GM12873 (cell line): ENCODE results near the gene MYO9B.

Experiments used
- TF ChIP-seq, protein P1 (sequence below): IDR thresholded peaks from 2 replicates; pipeline ENCODE4 v1.5.1; 2012; ENCODE audit warnings: low read depth, mild to moderate bottlenecking, moderate library complexity, low read length, control low read depth; ENCODE audit not compliant: insufficient read depth; ENCODE audit errors: missing control alignments

MYO9B gene

DNA sequence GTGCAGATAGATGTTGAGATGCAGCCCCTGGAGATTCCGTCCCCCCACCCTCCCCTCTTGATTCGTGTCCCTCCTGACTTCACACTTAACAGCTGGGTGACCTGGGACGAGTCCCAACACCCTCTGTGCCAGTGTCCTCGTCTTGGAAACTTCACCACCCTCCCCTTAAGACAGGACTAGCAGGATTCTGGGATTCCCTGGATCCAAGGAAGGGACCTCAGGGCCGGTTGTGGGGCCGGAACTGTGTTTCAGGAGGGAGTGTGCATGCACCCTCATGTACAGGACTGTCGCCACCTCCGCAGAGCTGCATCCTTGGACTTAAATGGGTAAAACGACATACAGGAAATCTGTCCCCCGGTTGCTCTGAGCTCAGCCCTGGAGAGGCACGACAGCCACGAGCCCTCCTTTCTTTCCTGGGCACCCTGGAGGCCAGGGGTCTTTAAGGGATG, 990 bp downstream of the MYO9B start:
- TF ChIP-seq, protein P1, sequence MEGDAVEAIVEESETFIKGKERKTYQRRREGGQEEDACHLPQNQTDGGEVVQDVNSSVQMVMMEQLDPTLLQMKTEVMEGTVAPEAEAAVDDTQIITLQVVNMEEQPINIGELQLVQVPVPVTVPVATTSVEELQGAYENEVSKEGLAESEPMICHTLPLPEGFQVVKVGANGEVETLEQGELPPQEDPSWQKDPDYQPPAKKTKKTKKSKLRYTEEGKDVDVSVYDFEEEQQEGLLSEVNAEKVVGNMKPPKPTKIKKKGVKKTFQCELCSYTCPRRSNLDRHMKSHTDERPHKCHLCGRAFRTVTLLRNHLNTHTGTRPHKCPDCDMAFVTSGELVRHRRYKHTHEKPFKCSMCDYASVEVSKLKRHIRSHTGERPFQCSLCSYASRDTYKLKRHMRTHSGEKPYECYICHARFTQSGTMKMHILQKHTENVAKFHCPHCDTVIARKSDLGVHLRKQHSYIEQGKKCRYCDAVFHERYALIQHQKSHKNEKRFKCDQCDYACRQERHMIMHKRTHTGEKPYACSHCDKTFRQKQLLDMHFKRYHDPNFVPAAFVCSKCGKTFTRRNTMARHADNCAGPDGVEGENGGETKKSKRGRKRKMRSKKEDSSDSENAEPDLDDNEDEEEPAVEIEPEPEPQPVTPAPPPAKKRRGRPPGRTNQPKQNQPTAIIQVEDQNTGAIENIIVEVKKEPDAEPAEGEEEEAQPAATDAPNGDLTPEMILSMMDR = no peak

DNA sequence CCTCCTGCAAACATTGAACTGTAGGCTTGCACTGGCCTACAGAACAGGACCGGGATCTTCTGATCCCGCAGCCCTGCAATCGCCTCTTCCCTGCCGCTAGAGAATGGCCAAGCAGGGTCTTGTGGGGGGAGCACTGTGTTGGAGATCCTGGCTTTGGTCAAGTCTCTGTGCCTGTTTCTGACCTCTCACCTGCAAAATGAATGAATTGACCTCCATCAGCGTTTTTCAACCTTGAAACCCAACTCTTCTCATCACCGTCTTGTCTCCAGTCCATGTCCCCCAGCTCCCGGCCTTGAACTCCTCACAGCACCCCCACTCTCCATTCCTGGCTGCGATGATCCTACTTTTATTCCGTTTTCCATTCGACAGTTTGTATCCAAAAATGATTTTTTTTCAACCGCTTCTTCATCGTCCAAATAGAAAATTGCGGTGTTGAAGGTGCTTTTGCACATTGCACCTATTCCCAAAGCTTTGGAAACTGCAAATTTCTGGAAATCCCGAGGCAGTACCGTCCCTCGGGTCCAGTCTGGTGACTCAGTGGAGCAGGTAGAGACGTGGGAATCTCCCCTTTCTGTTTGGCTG, 2.0 kb downstream of the MYO9B start:
- TF ChIP-seq, protein P1 = no peak

DNA sequence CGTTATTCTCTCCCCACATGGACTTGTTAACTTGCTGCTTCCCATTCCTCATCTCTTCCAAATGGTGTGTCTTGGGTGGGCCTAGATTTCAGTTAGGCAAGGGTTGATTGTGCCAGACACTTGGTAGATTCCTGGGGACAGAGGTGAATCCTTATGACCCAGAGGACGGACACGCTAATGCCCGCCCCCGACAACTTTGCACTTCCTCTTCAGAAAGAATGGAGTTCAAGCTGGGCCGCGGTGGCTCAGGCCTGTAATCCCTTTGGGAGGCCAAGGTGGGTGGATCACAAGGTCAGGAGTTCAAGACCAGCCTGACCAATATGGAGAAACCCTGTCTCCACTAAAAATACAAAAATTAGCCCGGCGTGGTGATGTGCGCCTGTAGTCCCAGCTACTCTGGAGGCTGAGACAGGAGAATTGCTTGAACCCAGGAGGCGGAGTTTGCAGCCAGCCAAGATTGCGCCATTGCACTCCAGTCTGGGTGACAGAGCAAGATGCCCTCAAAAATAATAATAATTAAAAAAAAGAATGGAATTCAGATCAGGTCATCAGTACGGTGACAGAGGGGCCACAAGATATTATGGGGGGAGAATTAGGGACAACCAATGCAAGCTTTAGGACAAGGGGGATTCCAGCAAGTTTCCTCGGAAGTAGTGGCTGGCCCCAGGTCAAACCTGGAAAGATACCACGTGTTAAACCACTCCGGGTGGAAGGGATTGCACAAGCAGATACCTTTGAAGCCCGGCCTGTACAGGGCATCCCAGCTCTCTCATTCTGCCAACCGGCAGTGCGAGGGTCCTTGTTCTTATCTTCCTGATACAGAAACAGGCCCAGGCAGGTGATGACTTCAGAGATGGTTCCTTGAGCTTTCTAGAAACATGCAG, 2.7 kb downstream of the MYO9B start:
- TF ChIP-seq, protein P1 = no peak

DNA sequence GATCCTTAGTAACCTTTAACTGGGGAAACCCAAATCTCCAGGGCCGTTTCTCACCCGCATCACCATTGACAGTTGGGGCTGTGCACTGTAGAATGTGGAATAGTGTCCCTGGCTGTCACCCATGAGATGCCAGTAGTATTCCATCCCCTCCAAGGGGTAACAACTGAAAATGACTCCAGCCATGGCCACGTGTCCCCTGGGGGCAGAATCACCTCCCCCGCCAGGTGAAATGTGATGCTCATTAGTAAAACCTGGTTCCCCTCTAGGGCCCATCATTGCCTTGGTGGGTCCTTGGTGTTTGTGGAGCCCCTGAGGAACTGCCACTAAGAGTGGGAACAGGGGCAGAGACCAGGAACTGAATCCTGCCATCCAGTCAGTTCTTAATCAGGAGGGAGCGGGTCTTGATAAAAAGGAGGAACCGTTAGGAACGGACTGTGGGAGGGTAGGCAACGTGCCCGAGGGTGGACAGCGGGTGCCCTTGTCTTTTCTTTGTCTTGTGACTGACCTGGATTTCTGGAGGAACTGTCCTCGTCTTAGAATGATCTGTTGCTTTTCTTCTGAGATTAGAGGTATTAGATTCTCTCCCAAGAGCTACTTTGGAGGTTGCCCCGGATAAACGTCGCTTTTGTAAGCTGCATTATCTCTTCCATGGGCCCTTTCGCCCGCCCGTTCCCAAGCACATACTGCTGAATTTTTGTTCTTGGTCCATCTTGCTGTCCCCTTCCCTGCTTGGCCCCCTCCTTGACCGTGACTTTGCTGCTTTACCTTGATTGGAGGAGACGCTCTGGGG, 3.5 kb downstream of the MYO9B start:
- TF ChIP-seq, protein P1 = no peak

DNA sequence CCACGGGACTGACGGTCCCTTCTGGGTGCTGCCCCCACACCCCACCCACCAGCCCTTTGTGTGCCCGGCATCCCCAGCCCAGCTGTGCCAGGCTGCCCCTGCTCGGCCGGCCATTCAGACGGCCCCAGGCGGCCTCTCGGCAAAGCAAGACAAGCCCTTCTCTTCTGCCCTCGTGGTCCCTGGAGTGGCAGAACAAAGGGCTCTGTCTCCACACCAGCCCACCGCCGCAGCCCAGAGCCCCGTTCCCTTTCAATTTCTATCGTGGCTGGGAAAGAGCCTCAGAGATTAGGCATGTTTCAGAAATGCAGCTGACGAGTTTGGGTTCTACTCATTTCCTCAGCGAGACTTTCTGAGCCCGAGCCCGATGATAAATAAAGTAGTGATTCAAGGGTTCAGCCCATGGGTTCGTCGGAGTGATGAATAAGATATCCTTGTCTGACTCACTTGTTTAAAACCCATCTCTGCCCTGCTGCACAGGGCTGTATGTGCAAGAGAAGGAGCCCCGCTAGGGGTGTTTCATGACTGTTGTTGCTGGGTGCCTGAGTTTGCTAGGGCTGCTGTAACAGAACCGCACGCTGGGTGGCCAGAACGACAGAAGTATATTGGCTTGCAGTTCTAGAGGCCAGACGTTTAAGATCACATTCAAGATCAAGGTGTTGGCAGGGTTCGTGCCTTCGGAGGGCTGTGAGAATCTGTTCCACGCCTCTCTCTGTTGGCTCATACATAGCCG, 4.3 kb downstream of the MYO9B start:
- TF ChIP-seq, protein P1 = peak; percentile 77

DNA sequence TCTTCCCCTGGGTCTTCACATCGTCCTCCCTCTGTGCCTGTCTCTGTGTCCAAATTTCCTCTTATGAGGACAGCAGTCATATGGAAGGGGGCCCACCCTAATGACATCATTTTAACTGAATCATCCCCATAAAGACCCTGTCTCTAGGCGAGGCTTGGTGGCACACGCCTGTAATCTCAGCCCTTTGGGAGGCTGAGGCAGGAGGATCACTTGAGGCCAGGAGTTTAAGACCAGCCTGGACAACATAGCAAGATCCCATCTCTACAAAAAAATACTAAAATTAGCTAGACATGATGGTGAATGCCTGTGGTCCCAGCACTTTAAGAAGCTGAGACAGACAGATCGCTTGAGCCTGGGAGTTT, 4.8 kb downstream of the MYO9B start:
- TF ChIP-seq, protein P1 = no peak
